Measurements from ENCODE around the gene F2RL3. TPM values are rescaled to one million over a fixed set of nuclear protein-coding genes. Genes with fewer than 3 reads are reported as not detected.

Gene F2RL3
- total and polyA plus RNA-seq, 9 of the 15 experiments (the other 6 are each of a cell fraction or from before 2014, with no cell fraction given), result 1.4 to 27.6 (median 11.9) TPM

DNA sequence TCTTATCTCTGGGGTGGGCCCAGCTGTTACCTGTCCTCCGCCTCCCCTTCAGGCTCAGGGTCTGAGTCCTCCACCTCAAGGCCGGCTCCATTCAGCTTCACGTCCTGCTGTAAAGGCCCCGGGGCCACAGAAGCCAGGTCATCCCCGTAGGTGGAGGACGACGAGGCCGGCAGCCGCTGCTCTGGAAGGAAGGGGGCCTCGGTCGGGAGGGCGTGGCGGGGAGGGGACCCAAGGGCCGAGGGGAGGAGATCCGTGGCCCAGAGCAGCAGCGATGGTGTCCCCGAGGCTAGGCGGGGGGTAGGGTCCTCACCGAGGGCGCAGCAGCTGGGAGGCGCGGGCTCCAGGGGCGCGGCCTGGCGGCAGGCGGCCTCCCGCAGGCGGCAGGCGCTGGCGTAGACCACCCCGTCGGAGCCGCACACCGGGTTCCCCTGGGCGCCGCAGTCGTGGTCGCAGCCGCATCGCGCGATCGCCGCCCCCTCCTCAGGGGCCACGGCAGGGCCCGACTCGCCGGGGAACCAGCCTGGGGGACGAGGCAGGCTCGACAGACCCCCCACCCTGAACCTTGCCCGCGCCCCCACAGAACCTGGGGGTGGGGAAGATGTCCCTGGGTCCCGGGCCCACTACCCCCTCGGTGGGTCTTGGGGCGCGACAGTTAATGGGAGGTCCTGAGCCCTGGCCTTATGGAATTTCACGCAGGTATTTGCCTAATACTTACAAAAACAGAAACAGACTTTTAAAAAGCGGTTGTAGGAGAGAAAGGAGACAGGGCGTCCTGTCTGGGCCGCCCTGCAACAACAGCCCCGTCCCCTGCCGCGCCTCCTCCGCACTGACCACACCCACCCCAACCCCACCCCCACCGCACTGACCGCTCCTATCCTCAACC is 7.6 kb downstream of the F2RL3 start (continued):
- TF ChIP-seq, protein P1, sequence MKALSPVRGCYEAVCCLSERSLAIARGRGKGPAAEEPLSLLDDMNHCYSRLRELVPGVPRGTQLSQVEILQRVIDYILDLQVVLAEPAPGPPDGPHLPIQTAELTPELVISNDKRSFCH (CRISPR knock-in tag; IDR thresholded peaks at IDR 0.05), result no peak
- TF ChIP-seq, protein P1 (tag; IDR thresholded peaks at IDR 0.05), result 0 out of 2 replicates have a peak, but pooled peaks have one; percentile 44
- TF ChIP-seq CBFA2T3 (IDR thresholded peaks at IDR 0.05) (no peak), CREB1 (IDR thresholded peaks at IDR 0.05) (peak; percentile 15; the same call in 1 of the 2 replicates), CREB1 (CRISPR knock-in tag; IDR thresholded peaks at IDR 0.05) (peak; percentile 52; the same call in 1 of the 2 replicates), KLF10 (CRISPR knock-in tag; IDR thresholded peaks at IDR 0.05) (peak; percentile 54; the same call in 1 of the 2 replicates), NONO (IDR thresholded peaks at IDR 0.05; ENCODE audit: low read depth in 2 of 2, low read length in 1 of 2) (peak in 1 of 2 experiments; percentile 54; a peak in 1 of 4 replicates), E2F6 (IDR thresholded peaks at IDR 0.05; ENCODE audit: borderline replicate concordance in 1 of 2, extremely low read depth in 1 of 2, insufficient read depth in 1 of 2, insufficient read length in 1 of 2, low read depth in 1 of 2, low read length in 1 of 2, poor library complexity in 1 of 2, severe bottlenecking in 1 of 2) (peak in 1 of 2 experiments; percentile 63), ZEB2 (IDR thresholded peaks at IDR 0.05) (peak; percentile 43; the same call in 1 of the 2 replicates), GATAD2A (IDR thresholded peaks at IDR 0.05) (0 out of 2 replicates have a peak, but pooled peaks have one; percentile 31), SIX5 (IDR thresholded peaks at IDR 0.05; ENCODE audit: borderline replicate concordance in 1 of 2, insufficient read depth in 1 of 2, low read depth in 1 of 2, low read length in 2 of 2) (no peak), PATZ1 (CRISPR knock-in tag; IDR thresholded peaks at IDR 0.05; ENCODE audit: borderline replicate concordance) (peak; percentile 81; the same call in 1 of the 2 replicates), MAFG (tag; conservative IDR thresholded peaks at IDR 0.05) (no peak), KLF1 (tag; IDR thresholded peaks at IDR 0.05) (peak; percentile 55; the same call in 1 of the 2 replicates), GATAD2B (IDR thresholded peaks at IDR 0.05; ENCODE audit: borderline replicate concordance) (0 out of 2 replicates have a peak, but pooled peaks have one; percentile 38), ZBED1 (IDR thresholded peaks at IDR 0.05) (0 out of 2 replicates have a peak, but pooled peaks have one; percentile 20), CAMTA2 (CRISPR knock-in tag; conservative IDR thresholded peaks at IDR 0.05) (0 out of 2 replicates have a peak, but pooled peaks have one; percentile 27), FIP1L1 (IDR thresholded peaks at IDR 0.05; ENCODE audit: low read depth, low read length, poor library complexity, severe bottlenecking) (peak; percentile 68), KLF13 (tag; IDR thresholded peaks at IDR 0.05; ENCODE audit: borderline replicate concordance, low read depth) (peak; percentile 39; the same call in 1 of the 2 replicates), RBM22 (IDR thresholded peaks at IDR 0.05; ENCODE audit: low read depth, low read length, poor library complexity, severe bottlenecking) (peak; percentile 63), PHB (CRISPR knock-in tag; IDR thresholded peaks at IDR 0.05) (peak; percentile 46; the same call in 1 of the 2 replicates), HMBOX1 (IDR thresholded peaks at IDR 0.05) (no peak), MAZ (CRISPR knock-in tag; conservative IDR thresholded peaks at IDR 0.05 in 1 of 2, IDR thresholded peaks at IDR 0.05 in 1 of 2) (peak in 1 of 2 experiments; percentile 73; a peak in 3 of 4 replicates)
